Measurements from ENCODE around the gene DNAJC8.

GRCh38 chr1:28162151-28162550 is 70.7 kb downstream of the DNAJC8 start:
- TF ChIP-seq CTCF (IDR thresholded peaks at IDR 0.05), result no peak
- no peak for TF ChIP-seq POLR2A (IDR thresholded peaks at IDR 0.05)
- no peak for TF ChIP-seq EP300 (IDR thresholded peaks at IDR 0.05)
- no peak for TF ChIP-seq POLR2AphosphoS5 (IDR thresholded peaks at IDR 0.05)
